Activated B cell treated with CpG ODN at 0.5 μM for 24 hours (primary cell): ENCODE data around the gene GPM6B. TPM values are rescaled to one million over a fixed set of nuclear protein-coding genes. Genes with fewer than 3 reads are reported as not detected.

Experiments used
- ATAC-seq: fragments of 200-7000 bp; cut with Tn5 transposase; one replicate; pipeline ENCODE4 v1.10.0; 2021; ENCODE audit warnings: low read depth, mild to moderate bottlenecking, moderate library complexity
- CTCF ChIA-PET: fragments of 350-600 bp; sonication (Branson Sonifier 250); formaldehyde crosslinking; loops from one replicate; lab custom pipeline; 2021; ENCODE audit warnings: antibody characterized with exemption; lab: Charles Lee
- POLR2A ChIA-PET: fragments of 350-600 bp; sonication (Branson Sonifier 250); formaldehyde crosslinking; loops from one replicate; lab custom pipeline; 2021; ENCODE audit warnings: antibody characterized with exemption; lab: Charles Lee
- DNase-seq: peaks from one replicate; pipeline ENCODE4 v3.0.0; 2022
- H3K27ac Mint-ChIP-seq: one replicate; pipeline ENCODE4 v1.8.0; 2020; ENCODE audit warnings: mixed read lengths
- H3K27me3 Mint-ChIP-seq: one replicate; pipeline ENCODE4 v1.8.0; 2021; ENCODE audit warnings: mixed read lengths
- H3K36me3 Mint-ChIP-seq: one replicate; pipeline ENCODE4 v1.8.0; 2021; ENCODE audit warnings: low read depth, mixed read lengths
- H3K4me1 Mint-ChIP-seq: one replicate; pipeline ENCODE4 v1.8.0; 2021; ENCODE audit warnings: mixed read lengths
- H3K4me3 Mint-ChIP-seq: one replicate; pipeline ENCODE4 v1.8.0; 2020; ENCODE audit warnings: mild to moderate bottlenecking, mixed read lengths
- H3K9me3 Mint-ChIP-seq: one replicate; pipeline ENCODE4 v1.8.0; 2020; ENCODE audit warnings: mixed read lengths
- intact Hi-C: fragments of 100-400 bp; cut with micrococcal nuclease; formaldehyde crosslinking; loops from one replicate; pipeline ENCODE4 v1.15.1; 2024
- total RNA-seq: library from RNA; stranded (reverse); gene quantifications from 2 replicates; pipeline ENCODE4 v1.2.3, GENCODE V29; 2022
- TF ChIP-seq, protein P1 (sequence below): fragments of 200-600 bp; IDR thresholded peaks from one replicate; pipeline ENCODE4 v1.8.0; 2022; ENCODE audit warnings: antibody characterized with exemption, mild to moderate bottlenecking

GPM6B gene
- total RNA-seq, 1 donor from 2014 or later: not detected

- Mint-ChIP-seq H3K4me1 (no peaks in the 10 kb centered on the region), H3K9me3 (no peaks in the 10 kb centered on the region), H3K27me3 (no peaks in the 10 kb centered on the region), H3K27ac (no peak overlapping the region), H3K36me3 (no peaks in the 10 kb centered on the region), H3K4me3 (no peak overlapping the region)
- POLR2A ChIA-PET: interaction anchor here (0.5 kb wide), 1 partner anchor 28 kb away, joined by 4 read pairs; no protein-coding TSS in a partner anchor
- ATAC-seq (no peak), DNase-seq (no peak)
- intact Hi-C loops: no loop called here
- TF ChIP-seq, protein P1, sequence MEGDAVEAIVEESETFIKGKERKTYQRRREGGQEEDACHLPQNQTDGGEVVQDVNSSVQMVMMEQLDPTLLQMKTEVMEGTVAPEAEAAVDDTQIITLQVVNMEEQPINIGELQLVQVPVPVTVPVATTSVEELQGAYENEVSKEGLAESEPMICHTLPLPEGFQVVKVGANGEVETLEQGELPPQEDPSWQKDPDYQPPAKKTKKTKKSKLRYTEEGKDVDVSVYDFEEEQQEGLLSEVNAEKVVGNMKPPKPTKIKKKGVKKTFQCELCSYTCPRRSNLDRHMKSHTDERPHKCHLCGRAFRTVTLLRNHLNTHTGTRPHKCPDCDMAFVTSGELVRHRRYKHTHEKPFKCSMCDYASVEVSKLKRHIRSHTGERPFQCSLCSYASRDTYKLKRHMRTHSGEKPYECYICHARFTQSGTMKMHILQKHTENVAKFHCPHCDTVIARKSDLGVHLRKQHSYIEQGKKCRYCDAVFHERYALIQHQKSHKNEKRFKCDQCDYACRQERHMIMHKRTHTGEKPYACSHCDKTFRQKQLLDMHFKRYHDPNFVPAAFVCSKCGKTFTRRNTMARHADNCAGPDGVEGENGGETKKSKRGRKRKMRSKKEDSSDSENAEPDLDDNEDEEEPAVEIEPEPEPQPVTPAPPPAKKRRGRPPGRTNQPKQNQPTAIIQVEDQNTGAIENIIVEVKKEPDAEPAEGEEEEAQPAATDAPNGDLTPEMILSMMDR: no peak
- CTCF ChIA-PET: interaction anchor here (0.7 kb wide), 1 partner anchor 137 kb away, joined by 3 read pairs; no protein-coding TSS in a partner anchor
These were observed 17.5 kb upstream of the GPM6B start for GRCh38 chrX:13834355-13834754.

DNA sequence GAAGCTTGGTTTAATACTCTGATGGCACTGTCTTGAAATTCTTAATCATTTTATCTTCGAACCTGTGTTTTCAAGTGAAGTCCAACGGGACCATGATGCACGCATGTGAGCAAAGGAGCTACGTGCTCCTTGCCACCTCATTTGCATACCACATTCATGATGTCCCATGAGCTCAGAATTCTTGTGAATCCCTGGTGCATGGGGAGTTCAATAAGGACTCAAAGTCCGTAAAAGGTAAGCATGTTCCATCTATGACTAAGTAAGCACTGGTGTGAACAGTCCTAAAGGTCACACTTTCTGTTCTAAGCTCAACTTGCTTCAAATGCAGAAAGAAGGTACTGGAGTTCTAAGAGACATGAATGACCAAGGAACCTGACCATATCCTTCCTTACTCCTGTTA lies 13.1 kb upstream of the GPM6B start:
- TF ChIP-seq, protein P1: no peak
- Mint-ChIP-seq H3K27ac (no peak overlapping the region), H3K4me1 (no peaks in the 10 kb centered on the region), H3K36me3 (no peaks in the 10 kb centered on the region), H3K27me3 (no peaks in the 10 kb centered on the region), H3K4me3 (no peak overlapping the region), H3K9me3 (no peaks in the 10 kb centered on the region)
- ATAC-seq (no peak), DNase-seq (no peak)
- POLR2A ChIA-PET: no interaction called here
- intact Hi-C loops: no loop called here
- CTCF ChIA-PET: no interaction called here

DNA sequence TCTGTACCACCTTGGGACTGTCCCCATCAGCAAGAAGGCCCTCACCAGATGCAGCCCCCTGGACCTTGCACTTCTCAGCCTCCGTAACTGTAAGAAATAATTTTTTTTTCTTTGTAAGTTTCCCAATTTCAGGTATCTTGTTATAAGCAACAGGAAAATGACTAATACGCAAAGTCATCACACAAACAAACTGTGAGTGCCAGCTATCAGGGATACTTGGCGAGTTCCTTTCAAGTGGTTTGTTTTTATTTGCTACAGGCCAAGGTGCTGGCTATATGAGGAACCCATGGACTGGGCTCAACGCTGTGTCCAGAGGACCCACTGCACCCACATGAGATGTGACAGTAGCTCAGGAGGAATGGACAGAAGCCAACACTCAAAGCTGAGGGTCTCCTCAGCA lies 11.5 kb upstream of the GPM6B start:
- Mint-ChIP-seq H3K36me3 (no peaks in the 10 kb centered on the region), H3K27me3 (no peaks in the 10 kb centered on the region), H3K4me1 (no peaks in the 10 kb centered on the region), H3K4me3 (no peak overlapping the region), H3K27ac (no peak overlapping the region), H3K9me3 (no peaks in the 10 kb centered on the region)
- ChIA-PET POLR2A (no interaction called here), CTCF (no interaction called here)
- DNase-seq (no peak), ATAC-seq (no peak)
- TF ChIP-seq, protein P1: no peak
- intact Hi-C loops: no loop called here

DNA sequence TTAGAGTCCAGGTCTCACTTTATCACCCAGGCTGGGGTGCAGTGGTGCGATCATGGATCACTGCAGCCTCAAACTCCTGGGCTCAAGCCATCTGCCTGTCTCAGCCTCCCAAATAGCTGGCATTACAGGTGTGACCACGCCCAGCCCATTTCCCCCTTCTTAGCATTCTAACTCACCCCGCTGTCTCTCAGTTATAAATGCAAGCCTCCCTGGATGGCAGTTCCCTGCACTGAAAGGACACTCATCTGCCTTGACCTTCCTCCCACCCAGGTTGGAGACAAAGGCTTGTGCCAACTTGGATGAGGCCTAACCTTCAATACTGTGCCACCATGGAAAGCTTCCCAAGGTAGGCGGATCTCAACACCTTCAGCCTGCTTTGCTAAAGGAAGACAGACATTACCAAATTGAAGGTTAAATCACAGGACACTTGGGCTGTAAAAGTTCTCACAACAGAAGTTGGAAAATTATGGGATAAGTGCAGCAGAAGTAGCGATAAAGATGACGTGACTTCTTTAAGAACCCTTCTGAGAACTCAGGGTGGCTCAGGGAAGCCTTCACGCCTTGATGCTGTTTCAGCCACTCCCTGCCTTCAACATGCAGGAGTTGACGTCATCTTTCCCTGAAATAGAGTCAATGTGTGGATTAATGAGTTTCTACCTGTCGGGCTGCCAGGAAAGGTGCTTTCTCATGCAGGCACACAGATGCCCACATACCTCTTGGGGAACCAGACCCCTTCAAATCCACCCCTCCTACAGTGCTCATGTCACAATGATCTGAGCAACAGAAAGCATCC lies 10.6 kb upstream of the GPM6B start:
- TF ChIP-seq, protein P1: no peak
- Mint-ChIP-seq H3K27ac (no peak overlapping the region), H3K9me3 (no peaks in the 10 kb centered on the region), H3K36me3 (no peaks in the 10 kb centered on the region), H3K4me3 (no peak overlapping the region), H3K27me3 (no peaks in the 10 kb centered on the region), H3K4me1 (no peaks in the 10 kb centered on the region)
- intact Hi-C loops: no loop called here
- DNase-seq (no peak), ATAC-seq (no peak)
- CTCF ChIA-PET: no interaction called here
- POLR2A ChIA-PET: no interaction called here

- Mint-ChIP-seq H3K9me3 (no peaks in the 10 kb centered on the region), H3K4me3 (no peak overlapping the region), H3K36me3 (no peaks in the 10 kb centered on the region), H3K27ac (no peak overlapping the region), H3K4me1 (no peaks in the 10 kb centered on the region), H3K27me3 (no peaks in the 10 kb centered on the region)
- DNase-seq (no peak), ATAC-seq (no peak)
- intact Hi-C loops: no loop called here
- TF ChIP-seq, protein P1: no peak
- ChIA-PET POLR2A (no interaction called here), CTCF (no interaction called here)
These were observed 9.9 kb upstream of the GPM6B start for GRCh38 chrX:13826770-13827169.
